Tibial nerve (tissue), 4 donors: ENCODE data around the gene UCK2.

Source experiments
- CTCF ChIP-seq, 5 experiments: fragments of 200-600 bp in 3 of 5; fragments of 450-650 bp in 2 of 5; sonication (generic) in 3 of 5; IDR thresholded peaks; one replicate each; pipeline ENCODE4 v1.5.1; 2016 to 2019; ENCODE audit warnings: antibody characterized with exemption in 5 of 5, mild to moderate bottlenecking in 3 of 5, moderate library complexity in 2 of 5
- EP300 ChIP-seq, 2 donors: sonication (generic); formaldehyde crosslinking; IDR thresholded peaks; one replicate each; pipeline ENCODE4 v1.6.1; 2017; ENCODE audit warnings: antibody characterized with exemption in 2 of 2, mild to moderate bottlenecking in 1 of 2

GRCh38 chr1:165874643-165875042 is 47.2 kb downstream of the UCK2 start:
- TF ChIP-seq CTCF (IDR thresholded peaks at IDR 0.05) (no peak), EP300 (IDR thresholded peaks at IDR 0.05) (no peak)
